Measurements from ENCODE around the gene CORO2B.

DNA sequence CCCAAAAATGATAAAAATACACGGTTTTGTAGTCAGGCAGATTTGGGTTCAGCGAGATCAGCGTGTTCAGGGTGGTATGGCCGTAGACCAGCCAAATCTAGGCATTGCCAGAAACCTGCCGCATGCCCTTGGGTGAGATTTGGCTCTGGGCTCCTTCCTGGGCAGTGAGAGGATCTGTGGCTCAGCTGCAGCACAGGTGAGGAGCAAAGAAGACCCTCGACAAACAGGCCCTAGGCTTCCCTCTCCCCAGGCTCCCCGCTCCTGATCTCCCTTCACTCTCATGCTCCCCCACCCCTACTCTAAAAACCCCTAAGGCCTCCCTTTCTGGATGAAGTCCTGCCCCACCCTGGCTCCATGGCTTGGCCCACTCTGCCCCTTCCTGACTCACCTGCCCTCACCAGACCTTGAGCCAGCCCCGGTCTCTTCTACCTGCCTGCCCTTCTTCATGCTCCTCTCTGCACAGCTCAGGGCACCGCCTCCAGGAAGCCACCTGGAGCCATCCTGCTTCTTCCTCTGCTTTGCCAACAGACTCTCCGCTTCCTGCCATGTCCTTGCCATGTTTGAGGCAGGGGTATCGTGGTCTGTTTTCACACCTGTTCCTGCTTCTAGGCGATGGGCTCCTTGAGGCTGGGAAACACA is 88.1 kb downstream of the CORO2B start:
- TF ChIP-seq KDM4B (CRISPR knock-in tag; IDR thresholded peaks at IDR 0.05) (no peak), KLF11 (CRISPR knock-in tag; IDR thresholded peaks at IDR 0.05) (no peak), FOXP1 (IDR thresholded peaks at IDR 0.05) (no peak), FOXP1 (CRISPR knock-in tag; IDR thresholded peaks at IDR 0.05) (no peak)
- TF ChIP-seq, protein P1, sequence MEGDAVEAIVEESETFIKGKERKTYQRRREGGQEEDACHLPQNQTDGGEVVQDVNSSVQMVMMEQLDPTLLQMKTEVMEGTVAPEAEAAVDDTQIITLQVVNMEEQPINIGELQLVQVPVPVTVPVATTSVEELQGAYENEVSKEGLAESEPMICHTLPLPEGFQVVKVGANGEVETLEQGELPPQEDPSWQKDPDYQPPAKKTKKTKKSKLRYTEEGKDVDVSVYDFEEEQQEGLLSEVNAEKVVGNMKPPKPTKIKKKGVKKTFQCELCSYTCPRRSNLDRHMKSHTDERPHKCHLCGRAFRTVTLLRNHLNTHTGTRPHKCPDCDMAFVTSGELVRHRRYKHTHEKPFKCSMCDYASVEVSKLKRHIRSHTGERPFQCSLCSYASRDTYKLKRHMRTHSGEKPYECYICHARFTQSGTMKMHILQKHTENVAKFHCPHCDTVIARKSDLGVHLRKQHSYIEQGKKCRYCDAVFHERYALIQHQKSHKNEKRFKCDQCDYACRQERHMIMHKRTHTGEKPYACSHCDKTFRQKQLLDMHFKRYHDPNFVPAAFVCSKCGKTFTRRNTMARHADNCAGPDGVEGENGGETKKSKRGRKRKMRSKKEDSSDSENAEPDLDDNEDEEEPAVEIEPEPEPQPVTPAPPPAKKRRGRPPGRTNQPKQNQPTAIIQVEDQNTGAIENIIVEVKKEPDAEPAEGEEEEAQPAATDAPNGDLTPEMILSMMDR (CRISPR knock-in tag; IDR thresholded peaks at IDR 0.05), result no peak

Data from HepG2 (cell line).